ENCODE data around the gene MCM3. TPM values are rescaled to one million over a fixed set of nuclear protein-coding genes. Genes with fewer than 3 reads are reported as not detected.

MCM3 gene
- total RNA-seq, 1 donor from 2014 or later = 118 TPM

- no peak for DNase-seq (ENCODE audit: low spot score, unreplicated experiment)
- TF ChIP-seq CTCF (IDR thresholded peaks at IDR 0.05; ENCODE audit: unreplicated experiment) = no peak
- Mint-ChIP-seq H3K36me3 (ENCODE audit: insufficient read depth) (no peaks in the 10 kb centered on the region), H3K27ac (no peak overlapping the region), H3K4me1 (ENCODE audit: low read depth) (no peaks in the 10 kb centered on the region), H3K27me3 (peaks cover 27% of the 10 kb centered on the region), H3K9me3 (ENCODE audit: low read depth) (no peaks in the 10 kb centered on the region), H3K4me3 (ENCODE audit: low read depth) (no peak overlapping the region)
These were observed 57.0 kb downstream of the MCM3 start for GRCh38 chr6:52227495-52227894.

GRCh38 chr6:52221302-52221701 lies 63.2 kb downstream of the MCM3 start:
- Mint-ChIP-seq H3K4me3 (ENCODE audit: low read depth) (no peak overlapping the region), H3K9me3 (ENCODE audit: low read depth) (no peaks in the 10 kb centered on the region), H3K36me3 (ENCODE audit: insufficient read depth) (no peaks in the 10 kb centered on the region), H3K27ac (no peak overlapping the region), H3K4me1 (ENCODE audit: low read depth) (no peaks in the 10 kb centered on the region), H3K27me3 (peaks cover 34% of the 10 kb centered on the region)
- TF ChIP-seq CTCF (IDR thresholded peaks at IDR 0.05; ENCODE audit: unreplicated experiment) = no peak
- no peak for DNase-seq (ENCODE audit: low spot score, unreplicated experiment)

GRCh38 chr6:52217761-52218160 lies 66.8 kb downstream of the MCM3 start:
- peaks cover 5% of the 10 kb centered on the region for H3K4me1 Mint-ChIP-seq (ENCODE audit: low read depth)
- peaks cover 14% of the 10 kb centered on the region for H3K27me3 Mint-ChIP-seq
- H3K9me3 Mint-ChIP-seq (ENCODE audit: low read depth) = no peaks in the 10 kb centered on the region
- no peak overlapping the region for H3K4me3 Mint-ChIP-seq (ENCODE audit: low read depth)
- H3K36me3 Mint-ChIP-seq (ENCODE audit: insufficient read depth) = no peaks in the 10 kb centered on the region
- DNase-seq (ENCODE audit: low spot score, unreplicated experiment) = no peak
- no peak overlapping the region for H3K27ac Mint-ChIP-seq
- no peak for TF ChIP-seq CTCF (IDR thresholded peaks at IDR 0.05; ENCODE audit: unreplicated experiment)

- Mint-ChIP-seq H3K9me3 (ENCODE audit: low read depth) (no peaks in the 10 kb centered on the region), H3K4me1 (ENCODE audit: low read depth) (peaks cover 7% of the 10 kb centered on the region), H3K27ac (no peak overlapping the region), H3K4me3 (ENCODE audit: low read depth) (no peak overlapping the region), H3K27me3 (peaks cover 17% of the 10 kb centered on the region), H3K36me3 (ENCODE audit: insufficient read depth) (no peaks in the 10 kb centered on the region)
- no peak for TF ChIP-seq CTCF (IDR thresholded peaks at IDR 0.05; ENCODE audit: unreplicated experiment)
- no peak for DNase-seq (ENCODE audit: low spot score, unreplicated experiment)
These were observed 67.5 kb downstream of the MCM3 start for GRCh38 chr6:52216932-52217575.

GRCh38 chr6:52215787-52216186 lies 68.8 kb downstream of the MCM3 start:
- H3K27ac Mint-ChIP-seq = no peak overlapping the region
- peaks cover 11% of the 10 kb centered on the region for H3K27me3 Mint-ChIP-seq
- H3K4me1 Mint-ChIP-seq (ENCODE audit: low read depth) = peaks cover 7% of the 10 kb centered on the region
- TF ChIP-seq CTCF (IDR thresholded peaks at IDR 0.05; ENCODE audit: unreplicated experiment) = no peak
- no peaks in the 10 kb centered on the region for H3K9me3 Mint-ChIP-seq (ENCODE audit: low read depth)
- H3K4me3 Mint-ChIP-seq (ENCODE audit: low read depth) = no peak overlapping the region
- no peaks in the 10 kb centered on the region for H3K36me3 Mint-ChIP-seq (ENCODE audit: insufficient read depth)
- DNase-seq (ENCODE audit: low spot score, unreplicated experiment) = no peak

Other genes starting within 250 kb of the MCM3 start
- 1.3 and 1.4 TPM in 2 replicates for gene PKHD1, start 197.1 kb downstream of the MCM3 start, total RNA-seq
- gene IL17A, start 98.4 kb downstream of the MCM3 start, total RNA-seq = not detected in 2 replicates
- gene IL17F, start 40.2 kb downstream of the MCM3 start, total RNA-seq = not detected in 2 replicates
- gene PAQR8, start 77.4 kb upstream of the MCM3 start, total RNA-seq = 13.9 and 15.2 TPM in 2 replicates
- gene EFHC1, start 135.6 kb upstream of the MCM3 start, total RNA-seq = 36.0 and 43.6 TPM in 2 replicates

All from progenitor cell of endocrine pancreas (in vitro differentiated cells).